Endometrial microvascular endothelial cells (primary cell): ENCODE measurements around the gene OR9K2. TPM values are rescaled to one million over a fixed set of nuclear protein-coding genes. Genes with fewer than 3 reads are reported as not detected.
"Not testable (repeated sequence)": the region's sequence is repeated elsewhere in the genome, so short reads cannot be mapped to it uniquely, and the experiment has no call there.

ENCODE experiments used
- in situ Hi-C: cut with HindIII; loops from 2 replicates; pipeline ENCODE4 v1.10.0; 2017; ENCODE audit warnings: low sequenced_read_pairs, low pct_unique_long_range_greater_than_20kb; ENCODE audit errors: inconsistent ontology term
- total RNA-seq: library from RNA; depleted of rRNA; stranded (reverse); fragments of >200 nt; gene quantifications from one replicate; pipeline ENCODE4 v1.2.3, GENCODE V29; 2015; ENCODE audit errors: inconsistent ontology term

Gene OR9K2
- not detected for total RNA-seq

- in situ Hi-C loops, result no loop called here
Measured at GRCh38 chr12:55126106-55126505, at the start of gene OR9K2. OR9K2 (plus strand) TSS chr12:55126406; CDS start chr12:55129835, 3,429 bp downstream.

GRCh38 chr12:55092579-55092978 is 33.6 kb upstream of the OR9K2 start:
- in situ Hi-C loops, result no loop called here

GRCh38 chr12:55112378-55112875 is 13.8 kb upstream of the OR9K2 start:
- in situ Hi-C loops, result no loop called here

- in situ Hi-C loops, result no loop called here
Measured at GRCh38 chr12:55116152-55116551, 10.1 kb upstream of the OR9K2 start.

GRCh38 chr12:55132816-55133215 is 6.6 kb downstream of the OR9K2 start:
- in situ Hi-C loops, result no loop called here

GRCh38 chr12:55142669-55143565 is 16.7 kb downstream of the OR9K2 start:
- in situ Hi-C loops, result no loop called here

GRCh38 chr12:55143566-55143870 is 17.3 kb downstream of the OR9K2 start:
- in situ Hi-C loops, result no loop called here

- in situ Hi-C loops, result not testable (repeated sequence)
Measured at GRCh38 chr12:55167010-55167640, 40.9 kb downstream of the OR9K2 start.

- in situ Hi-C loops, result no loop called here
Measured at GRCh38 chr12:55171445-55171844, 45.2 kb downstream of the OR9K2 start.

GRCh38 chr12:55171846-55172245 is 45.6 kb downstream of the OR9K2 start:
- in situ Hi-C loops, result not testable (repeated sequence)

GRCh38 chr12:55172686-55173085 is 46.5 kb downstream of the OR9K2 start:
- in situ Hi-C loops, result no loop called here

GRCh38 chr12:55173456-55173855 is 47.2 kb downstream of the OR9K2 start:
- in situ Hi-C loops, result no loop called here

Other genes starting within 250 kb of the OR9K2 start
- gene TESPA1, start 141.6 kb upstream of the OR9K2 start, total RNA-seq, result not detected
- gene NEUROD4, start 106.4 kb upstream of the OR9K2 start, total RNA-seq, result not detected
- not detected for gene OR10A7, start 94.6 kb downstream of the OR9K2 start, total RNA-seq
- not detected for gene OR6C74, start 118.2 kb downstream of the OR9K2 start, total RNA-seq
- gene OR6C6, start 170.2 kb downstream of the OR9K2 start, total RNA-seq, result not detected
- not detected for gene OR6C1, start 187.9 kb downstream of the OR9K2 start, total RNA-seq
- not detected for gene OR6C3, start 204.3 kb downstream of the OR9K2 start, total RNA-seq
- not detected for gene OR6C75, start 236.6 kb downstream of the OR9K2 start, total RNA-seq